Measurements from ENCODE around the gene RUNDC1. TPM values are rescaled to one million over a fixed set of nuclear protein-coding genes. Genes with fewer than 3 reads are reported as not detected.
"Not testable (repeated sequence)": the region's sequence is repeated elsewhere in the genome, so short reads cannot be mapped to it uniquely, and the experiment has no call there.

Gene RUNDC1
- total RNA-seq, 4 donors from 2014 or later = 12.6 to 16.0 (median 13.0) TPM

GRCh38 chr17:42975265-42975664 is 5.1 kb upstream of the RUNDC1 start:
- TF ChIP-seq POLR2A (IDR thresholded peaks at IDR 0.05) (no peak), CTCF (IDR thresholded peaks at IDR 0.05) (no peak)
- intact Hi-C loops (cut with DNase I; ENCODE audit: low total_unique reads) = no loop called here

GRCh38 chr17:42975701-42976100 is 4.7 kb upstream of the RUNDC1 start:
- DNase-seq (ENCODE audit: low spot score in 2 of 2); intact Hi-C loops (cut with DNase I; ENCODE audit: low total_unique reads); H3K4me3 ChIP-seq (ENCODE audit: low read depth, poor library complexity, severe bottlenecking): not testable (repeated sequence)
- 85 to 91% methylated on average over 16 of the region's 16 CpGs for WGBS, 2 donors

More at GRCh38 chr17:42975265-42975664, 5.1 kb upstream of the RUNDC1 start:
- no peak overlapping the region for H3K4me3 ChIP-seq (ENCODE audit: low read depth, poor library complexity, severe bottlenecking)
- no peak for DNase-seq (ENCODE audit: low spot score in 2 of 2)
- 46 to 52% methylated on average over 2 of the region's 2 CpGs for WGBS, 2 donors

GRCh38 chr17:42979511-42980273 is 673 bp upstream of the RUNDC1 start, which contains the start of gene PTGES3L:
Gene PTGES3L (minus strand): TSS chr17:42980080. CDS start chr17:42980053, 27 bp downstream.
- WGBS, 2 donors = 38% methylated on average over 21 of the region's 21 CpGs
- no peak for DNase-seq (ENCODE audit: low spot score in 2 of 2)
- TF ChIP-seq CTCF (IDR thresholded peaks at IDR 0.05) (no peak), POLR2A (IDR thresholded peaks at IDR 0.05) (no peak)
- intact Hi-C loops (cut with DNase I; ENCODE audit: low total_unique reads) = no loop called here
- H3K4me3 ChIP-seq (ENCODE audit: low read depth, poor library complexity, severe bottlenecking) = peak within 1 kb of the TSS; percentile 81

GRCh38 chr17:42980766-42981397 is 517 bp downstream of the RUNDC1 start:
- intact Hi-C loops (cut with DNase I; ENCODE audit: low total_unique reads) = no loop called here
- H3K4me3 ChIP-seq (ENCODE audit: low read depth, poor library complexity, severe bottlenecking) = peak overlapping the region; percentile 81
- no peak for TF ChIP-seq POLR2A (IDR thresholded peaks at IDR 0.05)
- TF ChIP-seq CTCF (IDR thresholded peaks at IDR 0.05) = no peak
- no peak for DNase-seq (ENCODE audit: low spot score in 2 of 2)
- WGBS, 2 donors = 0% methylated on average over 35 to 65 of the region's 67 CpGs

- intact Hi-C loops (cut with DNase I; ENCODE audit: low total_unique reads) = no loop called here
- no peak for TF ChIP-seq CTCF (IDR thresholded peaks at IDR 0.05)
- TF ChIP-seq POLR2A (IDR thresholded peaks at IDR 0.05) = no peak
- no peak overlapping the region for H3K4me3 ChIP-seq (ENCODE audit: low read depth, poor library complexity, severe bottlenecking)
- DNase-seq (ENCODE audit: low spot score in 2 of 2) = no peak
These were observed 1.9 kb downstream of the RUNDC1 start for GRCh38 chr17:42982266-42982665.

GRCh38 chr17:42985225-42985624 is 4.9 kb downstream of the RUNDC1 start:
- H3K4me3 ChIP-seq (ENCODE audit: low read depth, poor library complexity, severe bottlenecking) = no peak overlapping the region
- WGBS, 2 donors = 0 to 61% methylated on average over 1 of the region's 1 CpG
- no peak for TF ChIP-seq POLR2A (IDR thresholded peaks at IDR 0.05)
- TF ChIP-seq CTCF (IDR thresholded peaks at IDR 0.05) = no peak
- intact Hi-C loops (cut with DNase I; ENCODE audit: low total_unique reads) = no loop called here
- no peak for DNase-seq (ENCODE audit: low spot score in 2 of 2)

Data from lower leg skin (tissue), 4 donors.